ENCODE measurements around the gene DOK3. TPM values are rescaled to one million over a fixed set of nuclear protein-coding genes. Genes with fewer than 3 reads are reported as not detected.
A peak's percentile ranks its signal among the peaks of the same experiment; 100 is the strongest.

The DOK3 gene
- total and polyA plus RNA-seq, 2 of the 13 experiments (the other 11 are each of a cell fraction or from before 2014, with no cell fraction given), result 1.4 to 1.5 TPM

DNA sequence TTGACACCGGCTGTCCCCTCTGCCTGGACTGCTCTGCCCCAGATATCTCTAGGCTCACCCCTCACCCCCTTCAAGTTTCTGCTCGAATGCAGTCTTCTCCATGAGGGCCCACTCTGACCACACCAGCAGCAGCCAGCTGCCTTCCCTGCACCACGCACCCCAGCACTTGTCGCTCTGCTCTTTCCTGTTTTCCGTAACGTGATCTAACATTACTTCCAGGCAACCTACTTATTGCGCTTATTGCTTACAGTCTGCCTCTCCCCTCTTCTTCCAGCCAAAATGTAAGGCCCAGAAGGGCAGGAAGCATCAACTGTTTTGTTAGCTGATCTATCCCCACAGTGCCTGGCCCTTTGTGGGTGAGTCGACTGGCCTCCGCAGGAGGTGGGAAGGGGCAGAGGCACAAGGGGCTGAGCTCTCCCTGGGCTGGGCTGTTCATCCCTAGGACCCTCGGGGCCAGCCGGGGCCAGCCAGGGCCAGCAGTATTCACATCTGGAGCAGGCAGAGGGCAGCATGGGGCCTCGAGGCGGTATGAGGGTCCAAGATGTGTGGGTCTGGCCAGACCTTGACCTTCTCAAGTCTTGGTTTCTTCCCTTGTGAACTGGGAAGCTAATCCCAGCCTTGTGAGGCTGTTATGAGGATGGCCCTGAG, 24.6 kb downstream of the DOK3 start (continued):
- TF ChIP-seq POLR2AphosphoS2 (IDR thresholded peaks at IDR 0.05; ENCODE audit: low read depth, low read length) (no peak), THYN1 (CRISPR knock-in tag; IDR thresholded peaks at IDR 0.05; ENCODE audit: borderline replicate concordance, low read depth) (no peak), ZSCAN12 (CRISPR knock-in tag; IDR thresholded peaks at IDR 0.05) (no peak)
- TF ChIP-seq, protein P1, sequence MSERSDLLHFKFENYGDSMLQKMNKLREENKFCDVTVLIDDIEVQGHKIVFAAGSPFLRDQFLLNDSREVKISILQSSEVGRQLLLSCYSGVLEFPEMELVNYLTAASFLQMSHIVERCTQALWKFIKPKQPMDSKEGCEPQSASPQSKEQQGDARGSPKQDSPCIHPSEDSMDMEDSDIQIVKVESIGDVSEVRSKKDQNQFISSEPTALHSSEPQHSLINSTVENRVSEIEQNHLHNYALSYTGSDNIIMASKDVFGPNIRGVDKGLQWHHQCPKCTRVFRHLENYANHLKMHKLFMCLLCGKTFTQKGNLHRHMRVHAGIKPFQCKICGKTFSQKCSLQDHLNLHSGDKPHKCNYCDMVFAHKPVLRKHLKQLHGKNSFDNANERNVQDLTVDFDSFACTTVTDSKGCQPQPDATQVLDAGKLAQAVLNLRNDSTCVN (CRISPR knock-in tag; IDR thresholded peaks at IDR 0.05; ENCODE audit: borderline replicate concordance), result no peak

DNA sequence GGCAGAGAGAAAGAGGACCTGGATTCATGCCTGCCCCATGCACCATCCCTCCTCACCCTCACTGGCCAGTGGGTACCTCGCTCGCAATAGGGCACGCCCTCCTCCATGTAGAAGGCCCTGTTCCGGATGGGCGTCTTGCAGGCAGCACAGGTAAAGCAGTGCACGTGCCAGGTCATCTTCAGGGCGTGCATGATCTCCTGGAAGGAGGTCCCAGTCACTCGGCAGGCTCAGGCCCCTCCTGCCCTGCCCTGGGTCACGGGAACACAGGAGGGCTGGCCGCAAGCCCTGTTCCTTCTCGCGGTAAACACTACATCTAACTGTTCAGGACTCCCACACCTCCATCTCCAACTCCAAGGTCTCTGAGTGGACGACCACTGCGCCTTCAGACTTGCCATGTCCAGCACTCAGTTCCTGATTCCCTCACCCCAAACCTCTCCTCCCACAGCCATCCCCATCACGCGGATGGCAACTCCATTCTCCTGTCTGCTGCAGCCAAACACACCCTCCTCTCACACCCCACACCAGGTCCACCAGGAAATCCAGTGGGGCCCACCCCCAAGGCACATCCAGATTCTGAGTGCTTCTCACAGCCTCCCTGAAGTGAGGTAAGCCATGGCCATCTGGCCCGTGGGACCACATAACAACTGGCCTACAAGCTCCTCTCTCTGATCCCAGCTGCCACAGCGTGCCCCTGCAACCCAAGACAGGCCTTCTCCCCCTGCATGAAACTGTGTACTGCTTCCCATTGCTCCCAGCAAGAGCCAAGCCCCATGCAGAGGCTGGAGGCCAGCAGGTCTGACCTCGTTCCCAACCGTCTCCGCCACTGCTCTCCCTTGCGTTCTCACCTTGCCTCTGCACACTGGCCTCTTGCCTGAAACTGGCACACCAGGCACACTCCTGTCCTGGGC, 25.4 kb downstream of the DOK3 start:
- no peak for FAIRE-seq

More for the DNA sequence above, 25.4 kb downstream of the DOK3 start:
- ATAC-seq (no peak), DNase-seq (ENCODE audit: low spot score) (no peak)
- no TSS peak for BruUV-seq (replicated peaks)
- Histone ChIP-seq H3K36me3 (replicated peaks in 1 of 2; ENCODE audit: control insufficient read depth in 1 of 2, insufficient read depth in 2 of 2, low read length in 2 of 2) (peaks cover 7 to 10% of the 10 kb centered on the region in 2 experiments; a peak in 4 of 5 replicates), H3K27ac (ENCODE audit: extremely low read length, insufficient read depth, low read length) (no peak overlapping the region), H3K27me3 (ENCODE audit: control insufficient read depth in 1 of 2, insufficient read depth in 2 of 2, low read length in 2 of 2) (no peaks in the 10 kb centered on the region), H3K4me1 (ENCODE audit: insufficient read depth, low read length) (peaks cover 3% of the 10 kb centered on the region), H3K79me2 (ENCODE audit: insufficient read depth, low read length) (no peaks in the 10 kb centered on the region), H4K20me1 (ENCODE audit: insufficient read depth, low read length) (no peaks in the 10 kb centered on the region), H3K9ac (ENCODE audit: insufficient read depth, low read depth, low read length) (no peak overlapping the region), H3K4me3 (replicated peaks in 1 of 3; ENCODE audit: insufficient read depth in 1 of 3, low read depth in 2 of 3, low read length in 3 of 3) (no peak overlapping the region), H3K4me2 (ENCODE audit: low read depth, low read length) (no peak overlapping the region), H3K9me3 (ENCODE audit: low read length) (no peaks in the 10 kb centered on the region), H2AFZ (ENCODE audit: low read length) (no peak overlapping the region)
- in situ Hi-C loops (cut with HindIII; ENCODE audit: extremely low pct_ligation_motif_present, low pct_unique_long_range_greater_than_20kb) (no loop called here), intact Hi-C loops (cut with micrococcal nuclease; ENCODE audit: unreplicated experiment) (no loop called here)
- no peak for TF ChIP-seq FOXJ3 (CRISPR knock-in tag; IDR thresholded peaks at IDR 0.05; ENCODE audit: borderline replicate concordance)
- no peak for TF ChIP-seq HMG20B (CRISPR knock-in tag; conservative IDR thresholded peaks at IDR 0.05)
- 0 out of 2 replicates have a peak, but pooled peaks have one; percentile 23 for TF ChIP-seq RBFOX2 (IDR thresholded peaks at IDR 0.05; ENCODE audit: low read depth, low read length)
- TF ChIP-seq HIC2 (CRISPR knock-in tag; IDR thresholded peaks at IDR 0.05; ENCODE audit: low read depth), result no peak
- TF ChIP-seq AGO2 (optimal IDR thresholded peaks at IDR 0.05; ENCODE audit: low read depth, low read length), result peak; percentile 55
- WGBS (ENCODE audit: low lambda C conversion rate), result 95% methylated on average over 12 of the region's 22 CpGs
- POLR2A ChIA-PET, result no interaction called here
- CTCF ChIA-PET (ENCODE audit: low intra/inter-chr PET ratio, low total read pairs), result no interaction called here
